Measurements from ENCODE around the gene CBX4. TPM values are rescaled to one million over a fixed set of nuclear protein-coding genes. Genes with fewer than 3 reads are reported as not detected.

CBX4 gene
- total RNA-seq, 1 experiment from 2014 or later, result 53.5 TPM

GRCh38 chr17:79826841-79827578, 12.2 kb downstream of the CBX4 start:
- CTCF ChIA-PET, result no interaction called here

GRCh38 chr17:79826204-79826680, 13.0 kb downstream of the CBX4 start:
- no peak overlapping the region for H3K9ac ChIP-seq (ENCODE audit: low read length)
- H3K4me3 ChIP-seq (ENCODE audit: low read length), result no peak overlapping the region
- BruUV-seq (replicated peaks), result no TSS peak
- no peaks in the 10 kb centered on the region for H3K79me2 ChIP-seq (ENCODE audit: low read length)
- H3K4me2 ChIP-seq (ENCODE audit: low read length), result no peak overlapping the region
- H3K9me3 ChIP-seq (ENCODE audit: low read length), result no peaks in the 10 kb centered on the region
- intact Hi-C loops (cut with micrococcal nuclease), result no loop called here
- H2AFZ ChIP-seq (ENCODE audit: low read length), result no peak overlapping the region
- TF ChIP-seq CTCF (conservative IDR thresholded peaks at IDR 0.05; ENCODE audit: low read depth, low read length) (no peak), EZH2 (IDR thresholded peaks at IDR 0.05; ENCODE audit: low read length, unreplicated experiment) (no peak), EZH2phosphoT487 (IDR thresholded peaks at IDR 0.05; ENCODE audit: borderline replicate concordance, low read length) (no peak)
- H3K27me3 ChIP-seq (ENCODE audit: low read length), result no peaks in the 10 kb centered on the region
- CTCF ChIA-PET, result no interaction called here
- H3K27ac ChIP-seq (ENCODE audit: low read length), result no peak overlapping the region
- H3K4me1 ChIP-seq (ENCODE audit: insufficient read depth, low read length), result no peaks in the 10 kb centered on the region
- H3F3A ChIP-seq (ENCODE audit: low read length, unreplicated experiment), result no peaks in the 10 kb centered on the region
- POLR2A ChIA-PET (ENCODE audit: unreplicated experiment), result no interaction called here
- no peaks in the 10 kb centered on the region for H3K9me2 ChIP-seq (replicated peaks; ENCODE audit: low read length)
- no peaks in the 10 kb centered on the region for H4K20me1 ChIP-seq (ENCODE audit: low read length)
- DNase-seq (no peak), ATAC-seq (no peak)
- no peaks in the 10 kb centered on the region for H3K36me3 ChIP-seq (ENCODE audit: low read depth, low read length)

More at GRCh38 chr17:79826841-79827578, 12.2 kb downstream of the CBX4 start:
- Histone ChIP-seq H3K4me2 (ENCODE audit: low read length) (no peak overlapping the region), H3K4me3 (ENCODE audit: low read length) (no peak overlapping the region), H3F3A (ENCODE audit: low read length, unreplicated experiment) (no peaks in the 10 kb centered on the region), H3K27ac (ENCODE audit: low read length) (no peak overlapping the region), H3K79me2 (ENCODE audit: low read length) (no peaks in the 10 kb centered on the region), H3K27me3 (ENCODE audit: low read length) (no peaks in the 10 kb centered on the region), H4K20me1 (ENCODE audit: low read length) (no peaks in the 10 kb centered on the region), H3K36me3 (ENCODE audit: low read depth, low read length) (no peaks in the 10 kb centered on the region), H2AFZ (ENCODE audit: low read length) (no peak overlapping the region), H3K9ac (ENCODE audit: low read length) (no peak overlapping the region), H3K9me2 (replicated peaks; ENCODE audit: low read length) (no peaks in the 10 kb centered on the region), H3K9me3 (ENCODE audit: low read length) (no peaks in the 10 kb centered on the region), H3K4me1 (ENCODE audit: insufficient read depth, low read length) (peaks cover 2% of the 10 kb centered on the region)
- ATAC-seq (no peak), DNase-seq (no peak)
- intact Hi-C loops (cut with micrococcal nuclease), result no loop called here
- no TSS peak for BruUV-seq (replicated peaks)
- POLR2A ChIA-PET (ENCODE audit: unreplicated experiment), result interaction anchor here (1.0 kb wide), 1 partner anchor 10 kb away, joined by 3 read pairs; no protein-coding TSS in a partner anchor
- TF ChIP-seq EZH2 (IDR thresholded peaks at IDR 0.05; ENCODE audit: low read length, unreplicated experiment), result no peak

- Histone ChIP-seq H4K20me1 (ENCODE audit: low read length) (no peaks in the 10 kb centered on the region), H3K27ac (ENCODE audit: low read length) (no peak overlapping the region), H3K4me2 (ENCODE audit: low read length) (no peak overlapping the region), H3K4me3 (ENCODE audit: low read length) (no peak overlapping the region), H3K4me1 (ENCODE audit: insufficient read depth, low read length) (no peaks in the 10 kb centered on the region), H2AFZ (ENCODE audit: low read length) (no peak overlapping the region), H3K9me3 (ENCODE audit: low read length) (no peaks in the 10 kb centered on the region), H3K79me2 (ENCODE audit: low read length) (no peaks in the 10 kb centered on the region), H3K36me3 (ENCODE audit: low read depth, low read length) (no peaks in the 10 kb centered on the region), H3K9ac (ENCODE audit: low read length) (no peak overlapping the region), H3F3A (ENCODE audit: low read length, unreplicated experiment) (no peaks in the 10 kb centered on the region), H3K27me3 (ENCODE audit: low read length) (no peaks in the 10 kb centered on the region), H3K9me2 (replicated peaks; ENCODE audit: low read length) (no peaks in the 10 kb centered on the region)
- ChIA-PET CTCF (interaction anchor here (0.7 kb wide), 1 partner anchor 15 kb away, joined by 7 read pairs; no protein-coding TSS in a partner anchor), POLR2A (ENCODE audit: unreplicated experiment) (no interaction called here)
- DNase-seq, result no peak
- ATAC-seq, result no peak
- no TSS peak for BruUV-seq (replicated peaks)
- intact Hi-C loops (cut with micrococcal nuclease), result no loop called here
- TF ChIP-seq EZH2phosphoT487 (IDR thresholded peaks at IDR 0.05; ENCODE audit: borderline replicate concordance, low read length) (no peak), EZH2 (IDR thresholded peaks at IDR 0.05; ENCODE audit: low read length, unreplicated experiment) (no peak), CTCF (conservative IDR thresholded peaks at IDR 0.05; ENCODE audit: low read depth, low read length) (no peak)
Observed at GRCh38 chr17:79825580-79825921, 13.7 kb downstream of the CBX4 start.

All from PC-3 (cell line).